ENCODE data around the gene TGOLN2. TPM values are rescaled to one million over a fixed set of nuclear protein-coding genes. Genes with fewer than 3 reads are reported as not detected.
A peak's percentile ranks its signal among the peaks of the same experiment; 100 is the strongest.

The TGOLN2 gene
- total and polyA plus RNA-seq, 2 of the 13 experiments (the other 11 are each of a cell fraction or from before 2014, with no cell fraction given) = 99.6 to 155 TPM

GRCh38 chr2:85308896-85309555 is 18.8 kb downstream of the TGOLN2 start (continued):
- TF ChIP-seq JARID2 (CRISPR knock-in tag; IDR thresholded peaks at IDR 0.05; ENCODE audit: insufficient replicate concordance) (no peak), HDAC6 (IDR thresholded peaks at IDR 0.05; ENCODE audit: low read depth, low read length) (no peak), STAT6 (CRISPR knock-in tag; IDR thresholded peaks at IDR 0.05; ENCODE audit: borderline replicate concordance) (no peak), TBX2 (CRISPR knock-in tag; IDR thresholded peaks at IDR 0.05; ENCODE audit: borderline replicate concordance) (0 out of 2 replicates have a peak, but pooled peaks have one; percentile 17), ZNF777 (CRISPR knock-in tag; IDR thresholded peaks at IDR 0.05) (no peak), POLR2G (IDR thresholded peaks at IDR 0.05; ENCODE audit: low read depth, low read length) (peak; percentile 58), PAF1 (CRISPR knock-in tag; IDR thresholded peaks at IDR 0.05) (peak; percentile 82; the same call in 1 of the 2 replicates), TBL1XR1 (IDR thresholded peaks at IDR 0.05; ENCODE audit: borderline replicate concordance, low read length, partially characterized antibody) (no peak), ZFP36L2 (CRISPR knock-in tag; IDR thresholded peaks at IDR 0.05) (no peak), LCORL (IDR thresholded peaks at IDR 0.05) (no peak), LCORL (CRISPR knock-in tag; IDR thresholded peaks at IDR 0.05) (peak; percentile 55; the same call in 1 of the 2 replicates), CENPX (CRISPR knock-in tag; IDR thresholded peaks at IDR 0.05) (no peak), ZNF180 (CRISPR knock-in tag; IDR thresholded peaks at IDR 0.05; ENCODE audit: borderline replicate concordance, low read depth) (no peak), RXRA (CRISPR knock-in tag; IDR thresholded peaks at IDR 0.05) (no peak; the same call in 1 of the 2 replicates), ZSCAN12 (CRISPR knock-in tag; IDR thresholded peaks at IDR 0.05) (no peak), CC2D1A (CRISPR knock-in tag; IDR thresholded peaks at IDR 0.05) (no peak), LRRFIP1 (CRISPR knock-in tag; conservative IDR thresholded peaks at IDR 0.05) (no peak), ZFP90 (CRISPR knock-in tag; IDR thresholded peaks at IDR 0.05; ENCODE audit: borderline replicate concordance) (peak; percentile 88; the same call in 1 of the 2 replicates), SIN3B (IDR thresholded peaks at IDR 0.05; ENCODE audit: low read length) (no peak)
- TF ChIP-seq, protein P1, sequence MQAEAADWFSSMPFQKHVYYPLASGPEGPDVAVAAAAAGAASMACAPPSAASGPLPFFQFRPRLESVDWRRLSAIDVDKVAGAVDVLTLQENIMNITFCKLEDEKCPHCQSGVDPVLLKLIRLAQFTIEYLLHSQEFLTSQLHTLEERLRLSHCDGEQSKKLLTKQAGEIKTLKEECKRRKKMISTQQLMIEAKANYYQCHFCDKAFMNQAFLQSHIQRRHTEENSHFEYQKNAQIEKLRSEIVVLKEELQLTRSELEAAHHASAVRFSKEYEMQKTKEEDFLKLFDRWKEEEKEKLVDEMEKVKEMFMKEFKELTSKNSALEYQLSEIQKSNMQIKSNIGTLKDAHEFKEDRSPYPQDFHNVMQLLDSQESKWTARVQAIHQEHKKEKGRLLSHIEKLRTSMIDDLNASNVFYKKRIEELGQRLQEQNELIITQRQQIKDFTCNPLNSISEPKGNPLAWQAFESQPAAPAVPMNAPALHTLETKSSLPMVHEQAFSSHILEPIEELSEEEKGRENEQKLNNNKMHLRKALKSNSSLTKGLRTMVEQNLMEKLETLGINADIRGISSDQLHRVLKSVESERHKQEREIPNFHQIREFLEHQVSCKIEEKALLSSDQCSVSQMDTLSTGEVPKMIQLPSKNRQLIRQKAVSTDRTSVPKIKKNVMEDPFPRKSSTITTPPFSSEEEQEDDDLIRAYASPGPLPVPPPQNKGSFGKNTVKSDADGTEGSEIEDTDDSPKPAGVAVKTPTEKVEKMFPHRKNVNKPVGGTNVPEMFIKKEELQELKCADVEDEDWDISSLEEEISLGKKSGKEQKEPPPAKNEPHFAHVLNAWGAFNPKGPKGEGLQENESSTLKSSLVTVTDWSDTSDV (CRISPR knock-in tag; IDR thresholded peaks at IDR 0.05) = no peak
- TF ChIP-seq, protein P2, sequence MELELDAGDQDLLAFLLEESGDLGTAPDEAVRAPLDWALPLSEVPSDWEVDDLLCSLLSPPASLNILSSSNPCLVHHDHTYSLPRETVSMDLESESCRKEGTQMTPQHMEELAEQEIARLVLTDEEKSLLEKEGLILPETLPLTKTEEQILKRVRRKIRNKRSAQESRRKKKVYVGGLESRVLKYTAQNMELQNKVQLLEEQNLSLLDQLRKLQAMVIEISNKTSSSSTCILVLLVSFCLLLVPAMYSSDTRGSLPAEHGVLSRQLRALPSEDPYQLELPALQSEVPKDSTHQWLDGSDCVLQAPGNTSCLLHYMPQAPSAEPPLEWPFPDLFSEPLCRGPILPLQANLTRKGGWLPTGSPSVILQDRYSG (CRISPR knock-in tag; IDR thresholded peaks at IDR 0.05) = no peak

All from HepG2 (cell line).